Fibroblast of the aortic adventitia (primary cell): Measurements from ENCODE around the gene KMT2A. TPM values are rescaled to one million over a fixed set of nuclear protein-coding genes. Genes with fewer than 3 reads are reported as not detected.
"Not testable (repeated sequence)": the region's sequence is repeated elsewhere in the genome, so short reads cannot be mapped to it uniquely, and the experiment has no call there.

ENCODE experiments used
- DNase-seq: peaks from one replicate; pipeline ENCODE4 v3.0.0-alpha.2; 2010; ENCODE audit warnings: low read depth
- H3K4me3 ChIP-seq: 2 replicates; pipeline ENCODE4 v1.5.1; 2011; ENCODE audit warnings: low read depth, mild to moderate bottlenecking, control low read depth, low read length, moderate library complexity
- total RNA-seq: library from RNA; depleted of rRNA; stranded (reverse); fragments of >200 nt; gene quantifications from 2 replicates; pipeline ENCODE4 v1.2.3, GENCODE V29; 2012; ENCODE audit warnings: low replicate concordance
- TF ChIP-seq, protein P1 (sequence below): IDR thresholded peaks from 2 replicates; pipeline ENCODE4 v1.5.1; 2011; ENCODE audit warnings: mild to moderate bottlenecking, low read length, control low read depth, inconsistent platforms; ENCODE audit not compliant: insufficient read depth

The KMT2A gene
- 38.9 and 49.8 TPM in 2 replicates for total RNA-seq

DNA sequence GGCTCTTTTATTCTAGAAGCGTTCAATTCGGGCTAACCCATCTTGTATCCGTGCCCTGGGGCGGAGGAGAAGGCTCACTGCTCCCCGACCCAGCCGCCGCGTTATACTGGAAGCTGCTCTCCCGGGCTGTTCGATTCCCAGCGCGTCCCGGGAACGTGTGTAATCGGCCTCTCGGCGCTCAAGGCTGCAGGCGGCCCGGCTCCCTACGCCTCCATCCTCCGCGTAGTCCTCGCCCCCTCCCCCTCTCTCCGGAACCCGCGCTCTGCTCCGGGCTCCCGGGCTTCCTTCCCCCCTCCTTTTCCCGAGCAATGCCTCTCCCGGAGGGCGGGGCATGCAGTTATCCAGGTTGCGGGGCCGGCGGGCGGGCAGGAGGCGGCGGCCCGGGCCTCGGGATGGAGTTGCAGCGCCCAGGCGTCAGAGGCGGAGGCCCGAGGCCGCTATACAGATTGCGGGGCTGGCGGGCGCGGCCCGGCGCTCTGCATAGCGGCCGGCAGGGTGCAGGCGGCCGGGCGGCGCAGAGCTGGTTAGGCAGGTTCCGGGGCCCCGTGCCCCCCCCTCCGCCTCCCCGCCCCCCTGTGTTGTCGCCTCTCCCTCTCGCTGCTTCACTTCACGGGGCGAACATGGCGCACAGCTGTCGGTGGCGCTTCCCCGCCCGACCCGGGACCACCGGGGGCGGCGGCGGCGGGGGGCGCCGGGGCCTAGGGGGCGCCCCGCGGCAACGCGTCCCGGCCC is at the start of gene KMT2A:
Gene KMT2A, plus strand, starts transcription at position 600 of the 732 bp plus-strand sequence. Its CDS starts 21 bp downstream, at position 621.
- peak within 1 kb of the TSS; percentile 82 for H3K4me3 ChIP-seq
- TF ChIP-seq, protein P1, sequence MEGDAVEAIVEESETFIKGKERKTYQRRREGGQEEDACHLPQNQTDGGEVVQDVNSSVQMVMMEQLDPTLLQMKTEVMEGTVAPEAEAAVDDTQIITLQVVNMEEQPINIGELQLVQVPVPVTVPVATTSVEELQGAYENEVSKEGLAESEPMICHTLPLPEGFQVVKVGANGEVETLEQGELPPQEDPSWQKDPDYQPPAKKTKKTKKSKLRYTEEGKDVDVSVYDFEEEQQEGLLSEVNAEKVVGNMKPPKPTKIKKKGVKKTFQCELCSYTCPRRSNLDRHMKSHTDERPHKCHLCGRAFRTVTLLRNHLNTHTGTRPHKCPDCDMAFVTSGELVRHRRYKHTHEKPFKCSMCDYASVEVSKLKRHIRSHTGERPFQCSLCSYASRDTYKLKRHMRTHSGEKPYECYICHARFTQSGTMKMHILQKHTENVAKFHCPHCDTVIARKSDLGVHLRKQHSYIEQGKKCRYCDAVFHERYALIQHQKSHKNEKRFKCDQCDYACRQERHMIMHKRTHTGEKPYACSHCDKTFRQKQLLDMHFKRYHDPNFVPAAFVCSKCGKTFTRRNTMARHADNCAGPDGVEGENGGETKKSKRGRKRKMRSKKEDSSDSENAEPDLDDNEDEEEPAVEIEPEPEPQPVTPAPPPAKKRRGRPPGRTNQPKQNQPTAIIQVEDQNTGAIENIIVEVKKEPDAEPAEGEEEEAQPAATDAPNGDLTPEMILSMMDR: no peak
- peak; percentile 95 for DNase-seq

DNA sequence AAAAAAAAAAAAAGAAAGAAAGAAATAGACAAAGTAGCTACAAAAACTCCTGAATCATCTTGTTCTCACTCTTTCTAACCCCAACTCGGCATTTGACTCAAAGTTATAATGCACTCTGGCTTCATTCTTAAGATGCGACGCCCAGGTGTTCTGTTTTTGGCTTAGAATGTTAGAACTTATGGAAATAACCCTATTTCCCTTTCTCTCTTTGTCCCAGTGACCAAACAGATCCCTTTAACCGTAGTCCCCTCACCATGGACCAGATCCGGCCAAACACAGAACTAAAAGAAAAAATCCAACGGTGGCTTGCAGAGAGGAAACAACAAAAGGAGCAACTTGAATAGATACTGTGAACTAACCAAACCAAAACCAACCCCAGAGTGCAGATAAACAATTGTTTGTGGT is 40.2 kb upstream of the KMT2A start:
- H3K4me3 ChIP-seq: no peak overlapping the region
- TF ChIP-seq, protein P1: no peak
- DNase-seq: no peak

DNA sequence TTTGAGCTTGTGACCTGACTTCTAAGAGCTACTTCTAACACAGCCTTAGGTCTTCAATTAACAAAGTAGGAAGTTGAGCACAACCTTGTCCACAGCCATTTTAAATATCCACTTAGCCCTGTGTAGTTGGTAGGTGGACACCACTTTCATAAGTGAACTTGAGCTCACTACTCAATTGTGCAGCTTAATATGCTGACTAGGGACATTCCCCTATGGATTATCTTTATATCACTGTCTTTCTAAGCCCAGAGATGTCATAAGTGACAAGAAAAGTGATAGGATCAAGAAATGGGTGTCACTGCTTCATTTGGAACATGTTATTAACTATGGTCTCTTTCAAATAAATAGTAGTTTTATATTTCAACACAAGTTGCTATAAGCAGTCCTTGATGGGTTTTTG is 38.8 kb upstream of the KMT2A start:
- TF ChIP-seq, protein P1: no peak
- no peak overlapping the region for H3K4me3 ChIP-seq
- DNase-seq: no peak

DNA sequence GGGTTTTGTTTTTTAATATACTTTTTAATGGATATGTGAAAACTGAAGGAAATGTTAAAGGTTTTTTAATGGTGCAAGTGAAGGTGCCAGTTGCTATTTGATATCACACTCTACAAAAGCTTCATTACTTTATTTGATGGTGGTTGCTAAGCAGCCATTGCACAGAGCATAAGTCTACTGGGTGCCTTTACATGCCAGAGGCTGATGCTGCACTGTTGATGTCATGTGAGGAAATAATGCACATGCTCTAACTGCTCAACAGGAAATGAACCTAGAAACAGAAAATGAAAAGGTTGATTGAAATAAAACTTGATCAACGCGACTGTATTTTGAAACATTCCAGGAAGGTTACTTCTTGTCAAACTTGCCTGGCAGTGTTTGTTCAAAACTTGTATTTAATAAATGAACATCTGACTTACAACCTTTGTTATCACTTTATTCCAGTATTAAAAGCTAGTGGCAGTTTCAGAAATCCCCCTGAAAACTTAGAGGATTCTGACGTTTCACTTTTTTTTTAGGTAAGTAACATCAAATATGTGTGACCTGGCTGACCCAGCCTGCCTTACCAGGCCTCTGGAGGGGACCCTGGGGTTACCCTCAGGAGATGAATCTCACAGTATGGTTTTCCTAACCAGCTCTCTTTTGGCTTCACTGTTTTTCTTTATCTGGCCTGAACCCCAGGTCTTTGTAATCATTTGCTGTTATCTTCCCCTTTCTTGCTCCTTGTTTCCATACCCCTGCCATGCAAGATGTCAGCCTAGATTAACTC is 37.3 kb upstream of the KMT2A start:
- no peak overlapping the region for H3K4me3 ChIP-seq
- no peak for DNase-seq
- TF ChIP-seq, protein P1: no peak

DNA sequence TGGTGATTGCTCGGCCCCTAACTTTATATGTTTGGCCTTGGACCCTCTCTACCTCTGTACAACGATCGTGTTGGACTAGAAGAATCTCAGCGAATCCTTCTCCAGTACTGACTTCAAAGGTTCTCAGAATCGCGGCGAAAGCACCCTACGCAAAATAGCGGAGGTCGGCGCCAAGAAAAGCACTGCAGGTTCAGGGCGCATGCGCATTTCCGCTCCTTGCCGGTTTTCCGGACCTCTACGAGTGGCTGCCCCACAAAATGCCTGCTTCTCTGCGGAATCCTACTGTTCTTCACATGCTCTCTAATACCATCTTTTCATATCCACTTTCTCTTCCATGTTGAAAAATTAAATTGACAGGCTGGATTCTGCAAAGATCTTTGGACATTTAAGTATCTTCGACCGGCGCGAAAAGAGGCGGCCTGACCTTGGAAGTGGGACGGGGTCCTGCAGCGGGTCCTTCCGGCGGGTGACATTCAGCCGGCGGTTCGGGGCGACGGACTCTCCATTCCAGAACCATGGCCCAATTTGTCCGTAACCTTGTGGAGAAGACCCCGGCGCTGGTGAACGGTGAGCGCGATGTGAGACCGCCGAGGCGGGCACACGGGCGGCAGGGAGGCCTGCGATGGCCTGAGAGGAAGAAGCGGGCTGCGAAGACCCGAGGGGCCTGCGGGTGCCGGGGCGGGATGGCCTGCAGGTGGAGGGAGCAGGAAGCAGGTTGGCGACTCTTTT is 35.0 kb upstream of the KMT2A start, which contains the start of gene ATP5MG:
Gene ATP5MG, plus strand, starts transcription at position 456 of the 729 bp plus-strand sequence. Its CDS starts 60 bp downstream, at position 516.
- TF ChIP-seq, protein P1: no peak
- peak within 1 kb of the TSS; percentile 79 for H3K4me3 ChIP-seq
- DNase-seq: peak; percentile 94

DNA sequence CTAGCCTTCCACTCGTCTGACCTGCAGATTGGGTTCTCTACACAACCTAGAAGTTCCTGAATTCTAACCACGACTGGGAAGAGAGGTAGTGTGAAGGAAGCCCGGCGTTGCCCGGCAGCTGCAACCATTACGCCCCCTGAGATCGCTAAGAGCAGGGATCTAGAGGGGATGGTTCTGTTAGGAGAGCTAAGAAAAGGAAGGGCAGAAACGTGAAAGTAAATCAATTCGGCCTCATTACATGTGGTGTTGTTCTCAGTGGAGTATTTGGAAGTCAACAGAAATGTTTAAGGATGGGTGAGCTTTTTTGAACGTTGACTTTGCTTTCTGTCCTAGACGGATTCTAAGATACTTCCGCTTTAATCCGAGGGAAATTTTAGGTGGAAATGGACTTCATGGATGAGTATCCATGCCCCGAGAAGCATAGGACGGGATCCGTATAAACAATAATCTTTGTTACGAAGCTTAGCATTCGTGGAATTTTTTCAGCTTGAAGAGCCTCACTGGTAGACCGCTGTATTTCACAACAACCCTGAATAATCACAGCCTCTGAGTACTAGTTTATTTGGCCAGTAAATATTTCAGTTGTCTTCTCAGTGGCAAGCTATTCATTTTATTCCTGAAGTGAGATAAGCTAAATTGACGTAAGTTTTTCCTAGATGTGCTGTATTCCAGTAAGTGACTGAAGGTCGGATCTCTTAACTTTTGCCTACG is 34.3 kb upstream of the KMT2A start:
- TF ChIP-seq, protein P1: no peak
- DNase-seq: peak; percentile 87
- H3K4me3 ChIP-seq: peak overlapping the region; percentile 79

DNA sequence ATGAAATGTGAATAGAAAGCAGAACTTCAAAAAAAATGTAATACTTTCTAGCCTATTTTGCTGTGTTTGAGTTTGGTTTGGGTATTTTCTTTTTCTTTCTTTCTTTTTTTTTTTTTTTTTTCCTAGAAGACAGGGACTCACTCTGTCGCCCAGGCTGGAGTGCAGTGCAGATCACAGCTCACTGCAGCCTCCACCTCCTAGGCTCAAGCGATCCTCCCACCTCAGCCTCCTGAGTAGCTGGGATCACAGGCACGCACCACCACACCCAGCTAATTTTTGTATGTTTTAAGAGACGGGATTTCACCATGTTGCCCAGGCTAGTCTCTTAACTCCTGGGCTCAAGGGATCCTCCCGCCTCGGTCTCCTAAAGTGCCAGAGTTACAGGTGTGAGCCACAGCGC is 33.7 kb upstream of the KMT2A start:
- not testable (repeated sequence) for DNase-seq
- peak overlapping the region; percentile 79 for H3K4me3 ChIP-seq
